Measurements from ENCODE around the gene CLNK.

CLNK gene

GRCh38 chr4:10607206-10607605 lies 77.4 kb downstream of the CLNK start:
- Histone ChIP-seq H3K36me3 (ENCODE audit: control insufficient read depth in 1 of 2, insufficient read depth in 2 of 2, low read length in 2 of 2) (no peaks in the 10 kb centered on the region), H3K27ac (ENCODE audit: low read length) (no peak overlapping the region), H3K9me3 (ENCODE audit: control insufficient read depth in 1 of 2, low read length in 2 of 2) (no peaks in the 10 kb centered on the region), H3K4me1 (ENCODE audit: control insufficient read depth in 1 of 2, insufficient read depth in 2 of 2, low read length in 2 of 2) (no peaks in the 10 kb centered on the region), H3K4me3 (ENCODE audit: low read depth in 1 of 2, low read length in 2 of 2) (no peak overlapping the region), H3K27me3 (ENCODE audit: low read depth, low read length) (no peaks in the 10 kb centered on the region)

DNA sequence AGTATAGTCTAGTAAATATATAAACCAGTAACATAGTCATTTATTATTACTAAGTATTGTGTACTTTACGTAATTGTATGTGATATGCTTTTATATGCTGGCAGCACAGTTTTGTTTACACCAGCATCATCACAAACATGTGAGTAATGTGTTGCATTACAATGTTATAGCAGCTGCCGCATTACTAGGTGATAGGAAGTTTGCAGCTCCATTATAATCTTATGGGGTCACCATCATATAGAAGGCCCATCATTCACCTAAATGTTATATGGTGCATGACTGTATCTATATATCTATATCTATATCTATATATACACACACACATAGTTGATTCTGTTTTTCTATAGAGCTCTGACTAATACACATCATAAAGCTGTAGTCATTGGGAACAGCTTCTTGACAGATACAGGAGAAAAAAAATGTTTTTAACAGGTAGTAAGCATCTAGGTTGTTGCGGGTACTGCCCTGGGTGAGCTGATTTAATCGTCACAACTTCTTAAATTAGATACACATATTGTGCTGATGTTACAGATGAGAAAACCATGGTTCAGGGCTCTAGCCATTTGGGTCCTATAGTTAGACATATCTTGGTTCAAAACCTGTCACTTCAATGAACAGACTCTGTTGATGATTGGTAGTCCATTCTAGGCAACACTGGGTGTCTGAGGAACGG lies 77.9 kb downstream of the CLNK start:
- H3K4me3 ChIP-seq (ENCODE audit: low read depth in 1 of 2, low read length in 2 of 2), result no peak overlapping the region
- no peaks in the 10 kb centered on the region for H3K9me3 ChIP-seq (ENCODE audit: control insufficient read depth in 1 of 2, low read length in 2 of 2)
- H3K36me3 ChIP-seq (ENCODE audit: control insufficient read depth in 1 of 2, insufficient read depth in 2 of 2, low read length in 2 of 2), result no peaks in the 10 kb centered on the region
- H3K27me3 ChIP-seq (ENCODE audit: low read depth, low read length), result no peaks in the 10 kb centered on the region
- H3K27ac ChIP-seq (ENCODE audit: low read length), result no peak overlapping the region
- H3K4me1 ChIP-seq (ENCODE audit: control insufficient read depth in 1 of 2, insufficient read depth in 2 of 2, low read length in 2 of 2), result no peaks in the 10 kb centered on the region

DNA sequence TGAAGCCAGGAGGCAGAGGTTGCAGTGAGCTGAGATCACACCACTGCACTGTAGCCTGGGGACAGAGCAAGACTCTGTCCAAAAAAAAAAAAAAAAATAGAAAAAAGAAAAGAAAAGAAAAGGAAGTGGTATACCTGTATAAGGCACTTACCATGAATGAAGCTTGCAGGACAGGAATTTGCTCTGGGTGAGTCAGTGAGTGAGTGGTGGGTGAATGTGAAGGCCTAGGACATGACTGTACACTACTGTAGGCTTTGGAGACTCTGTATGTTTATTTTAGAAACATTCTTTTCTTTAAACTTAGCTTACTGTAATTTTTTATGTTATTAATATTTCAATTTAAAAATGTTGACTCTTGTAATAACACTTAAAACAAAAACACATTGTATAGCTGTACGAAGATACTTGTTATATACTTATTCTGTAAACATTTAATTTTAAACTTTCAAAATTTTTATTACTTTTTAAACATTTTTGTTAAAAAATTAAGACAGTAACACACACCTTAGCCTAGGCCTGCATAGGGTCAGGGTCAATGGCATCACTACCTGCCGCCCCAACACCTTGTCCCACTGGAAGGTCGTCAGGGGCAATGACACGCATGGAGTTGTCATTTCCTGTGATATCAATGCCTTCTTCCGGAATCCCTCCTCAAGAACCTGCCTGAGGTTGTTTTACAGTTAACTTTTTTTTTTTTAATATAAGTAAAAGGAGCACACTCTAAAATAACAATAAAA lies 78.7 kb downstream of the CLNK start:
- Histone ChIP-seq H3K27me3 (ENCODE audit: low read depth, low read length) (no peaks in the 10 kb centered on the region), H3K4me1 (ENCODE audit: control insufficient read depth in 1 of 2, insufficient read depth in 2 of 2, low read length in 2 of 2) (no peaks in the 10 kb centered on the region), H3K9me3 (ENCODE audit: control insufficient read depth in 1 of 2, low read length in 2 of 2) (no peaks in the 10 kb centered on the region), H3K4me3 (ENCODE audit: low read depth in 1 of 2, low read length in 2 of 2) (no peak overlapping the region), H3K36me3 (ENCODE audit: control insufficient read depth in 1 of 2, insufficient read depth in 2 of 2, low read length in 2 of 2) (no peaks in the 10 kb centered on the region), H3K27ac (ENCODE audit: low read length) (no peak overlapping the region)

- Histone ChIP-seq H3K27ac (ENCODE audit: low read length) (no peak overlapping the region), H3K4me1 (ENCODE audit: control insufficient read depth in 1 of 2, insufficient read depth in 2 of 2, low read length in 2 of 2) (no peaks in the 10 kb centered on the region), H3K36me3 (ENCODE audit: control insufficient read depth in 1 of 2, insufficient read depth in 2 of 2, low read length in 2 of 2) (no peaks in the 10 kb centered on the region), H3K4me3 (ENCODE audit: low read depth in 1 of 2, low read length in 2 of 2) (no peak overlapping the region), H3K9me3 (ENCODE audit: control insufficient read depth in 1 of 2, low read length in 2 of 2) (no peaks in the 10 kb centered on the region), H3K27me3 (ENCODE audit: low read depth, low read length) (no peaks in the 10 kb centered on the region)
Measured at GRCh38 chr4:10605031-10605430, 79.5 kb downstream of the CLNK start.

DNA sequence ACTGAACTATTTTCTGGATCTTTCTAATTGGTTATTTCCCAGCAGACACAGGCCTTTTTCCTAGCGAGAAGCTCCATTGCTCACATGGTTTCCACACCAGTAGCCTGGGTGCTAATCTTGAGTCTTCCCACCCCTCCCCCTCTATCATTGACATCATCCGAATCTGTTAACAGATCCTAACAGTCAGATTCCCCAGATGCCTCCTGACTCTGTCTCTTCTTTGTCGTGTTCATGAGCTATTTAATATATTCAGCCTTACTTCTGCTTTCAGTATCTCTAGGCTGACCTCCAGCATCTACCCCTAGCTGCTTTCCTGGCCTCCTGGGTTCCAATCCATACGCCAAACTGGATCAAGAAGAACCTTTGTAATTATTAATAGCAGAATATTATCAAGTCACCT lies 85.0 kb downstream of the CLNK start:
- Histone ChIP-seq H3K36me3 (ENCODE audit: control insufficient read depth in 1 of 2, insufficient read depth in 2 of 2, low read length in 2 of 2) (no peaks in the 10 kb centered on the region), H3K4me1 (ENCODE audit: control insufficient read depth in 1 of 2, insufficient read depth in 2 of 2, low read length in 2 of 2) (no peaks in the 10 kb centered on the region), H3K27ac (ENCODE audit: low read length) (no peak overlapping the region), H3K4me3 (ENCODE audit: low read depth in 1 of 2, low read length in 2 of 2) (no peak overlapping the region), H3K9me3 (ENCODE audit: control insufficient read depth in 1 of 2, low read length in 2 of 2) (no peaks in the 10 kb centered on the region), H3K27me3 (ENCODE audit: low read depth, low read length) (no peaks in the 10 kb centered on the region)

- Histone ChIP-seq H3K4me3 (ENCODE audit: low read depth in 1 of 2, low read length in 2 of 2) (no peak overlapping the region), H3K27me3 (ENCODE audit: low read depth, low read length) (no peaks in the 10 kb centered on the region), H3K4me1 (ENCODE audit: control insufficient read depth in 1 of 2, insufficient read depth in 2 of 2, low read length in 2 of 2) (no peaks in the 10 kb centered on the region), H3K36me3 (ENCODE audit: control insufficient read depth in 1 of 2, insufficient read depth in 2 of 2, low read length in 2 of 2) (no peaks in the 10 kb centered on the region), H3K27ac (ENCODE audit: low read length) (no peak overlapping the region), H3K9me3 (ENCODE audit: control insufficient read depth in 1 of 2, low read length in 2 of 2) (no peaks in the 10 kb centered on the region)
Measured at GRCh38 chr4:10598829-10599228, 85.7 kb downstream of the CLNK start.

DNA sequence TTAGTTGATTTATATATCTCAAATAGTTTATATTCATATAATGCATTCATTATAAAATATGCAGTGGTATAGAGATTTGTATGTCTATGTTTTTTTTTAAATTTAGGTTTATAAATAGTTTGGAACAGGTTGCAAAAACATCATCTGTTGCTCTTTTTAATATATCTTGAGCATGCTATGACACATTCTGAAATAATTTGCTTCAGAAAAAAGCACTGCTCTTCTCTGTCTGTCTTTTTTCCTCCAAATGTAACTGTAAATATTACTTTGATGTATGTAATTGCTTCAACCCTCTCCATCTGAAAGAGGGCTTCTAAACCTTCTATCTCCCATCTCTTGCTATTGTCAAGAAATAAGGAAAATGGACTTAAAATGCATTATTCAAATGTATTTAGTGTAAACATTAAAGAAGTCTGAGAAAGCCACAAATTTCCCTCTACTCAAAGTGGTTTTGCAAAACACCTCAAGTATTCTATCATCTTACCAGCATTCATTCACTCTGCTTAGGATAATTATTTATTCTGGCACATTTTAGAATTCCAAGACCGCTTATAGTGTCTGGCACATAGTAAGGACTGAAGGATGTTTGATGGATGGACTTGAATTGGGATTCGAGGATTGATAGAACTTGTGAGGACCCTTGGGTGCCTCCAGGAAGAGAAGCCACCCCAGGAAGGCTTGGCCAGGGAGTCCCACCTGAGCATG lies 87.8 kb downstream of the CLNK start:
- no peaks in the 10 kb centered on the region for H3K36me3 ChIP-seq (ENCODE audit: control insufficient read depth in 1 of 2, insufficient read depth in 2 of 2, low read length in 2 of 2)
- H3K27me3 ChIP-seq (ENCODE audit: low read depth, low read length), result no peaks in the 10 kb centered on the region
- H3K4me3 ChIP-seq (ENCODE audit: low read depth in 1 of 2, low read length in 2 of 2), result no peak overlapping the region
- no peak overlapping the region for H3K27ac ChIP-seq (ENCODE audit: low read length)
- H3K9me3 ChIP-seq (ENCODE audit: control insufficient read depth in 1 of 2, low read length in 2 of 2), result no peaks in the 10 kb centered on the region
- H3K4me1 ChIP-seq (ENCODE audit: control insufficient read depth in 1 of 2, insufficient read depth in 2 of 2, low read length in 2 of 2), result no peaks in the 10 kb centered on the region

DNA sequence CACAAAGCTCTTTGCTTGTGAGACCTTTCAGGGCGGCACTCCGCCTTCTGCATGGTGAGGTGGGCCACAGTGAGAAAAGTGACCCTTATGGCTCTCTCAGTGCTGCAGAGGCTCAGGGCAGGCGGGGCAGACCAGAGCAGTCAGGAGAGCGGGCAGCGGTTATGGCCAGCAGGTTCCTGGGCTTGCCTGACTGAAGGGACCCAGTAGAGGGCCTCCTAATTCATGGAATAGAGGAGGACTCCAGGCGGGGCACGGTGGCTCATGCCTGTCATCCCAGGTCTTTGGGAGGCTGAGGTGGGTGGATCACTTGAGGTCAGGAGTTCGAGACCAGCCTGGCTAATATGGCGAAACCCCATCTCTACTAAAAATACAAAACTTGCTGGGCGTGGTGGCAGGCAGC lies 91.4 kb downstream of the CLNK start:
- Histone ChIP-seq H3K27ac (ENCODE audit: low read length) (no peak overlapping the region), H3K36me3 (ENCODE audit: control insufficient read depth in 1 of 2, insufficient read depth in 2 of 2, low read length in 2 of 2) (no peaks in the 10 kb centered on the region), H3K4me3 (ENCODE audit: low read depth in 1 of 2, low read length in 2 of 2) (no peak overlapping the region), H3K4me1 (ENCODE audit: control insufficient read depth in 1 of 2, insufficient read depth in 2 of 2, low read length in 2 of 2) (no peaks in the 10 kb centered on the region), H3K9me3 (ENCODE audit: control insufficient read depth in 1 of 2, low read length in 2 of 2) (no peaks in the 10 kb centered on the region), H3K27me3 (ENCODE audit: low read depth, low read length) (no peaks in the 10 kb centered on the region)

DNA sequence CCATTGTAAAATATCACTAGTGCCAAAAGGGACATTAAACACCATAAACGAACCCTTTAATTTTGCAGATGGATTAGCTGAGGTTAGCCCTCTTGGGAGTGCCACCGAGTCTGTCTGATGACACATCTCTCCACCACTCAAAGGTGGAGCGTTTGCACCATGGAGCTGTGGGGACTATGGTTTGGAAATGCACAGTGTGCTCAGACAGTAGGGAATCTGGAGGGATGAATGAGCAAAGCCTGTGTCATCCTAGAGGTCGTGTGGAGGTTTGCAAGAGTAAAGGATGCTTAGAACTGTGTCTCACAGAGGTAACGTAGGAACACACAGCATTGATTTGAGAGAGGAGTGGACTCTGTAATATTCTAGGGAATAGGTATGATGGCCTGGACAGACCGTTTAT lies 93.7 kb downstream of the CLNK start:
- no peaks in the 10 kb centered on the region for H3K4me1 ChIP-seq (ENCODE audit: control insufficient read depth in 1 of 2, insufficient read depth in 2 of 2, low read length in 2 of 2)
- H3K9me3 ChIP-seq (ENCODE audit: control insufficient read depth in 1 of 2, low read length in 2 of 2), result no peaks in the 10 kb centered on the region
- no peak overlapping the region for H3K4me3 ChIP-seq (ENCODE audit: low read depth in 1 of 2, low read length in 2 of 2)
- H3K36me3 ChIP-seq (ENCODE audit: control insufficient read depth in 1 of 2, insufficient read depth in 2 of 2, low read length in 2 of 2), result no peaks in the 10 kb centered on the region
- no peak overlapping the region for H3K27ac ChIP-seq (ENCODE audit: low read length)
- H3K27me3 ChIP-seq (ENCODE audit: low read depth, low read length), result no peaks in the 10 kb centered on the region

- Histone ChIP-seq H3K27ac (ENCODE audit: low read length) (no peak overlapping the region), H3K36me3 (ENCODE audit: control insufficient read depth in 1 of 2, insufficient read depth in 2 of 2, low read length in 2 of 2) (no peaks in the 10 kb centered on the region), H3K9me3 (ENCODE audit: control insufficient read depth in 1 of 2, low read length in 2 of 2) (no peaks in the 10 kb centered on the region), H3K4me1 (ENCODE audit: control insufficient read depth in 1 of 2, insufficient read depth in 2 of 2, low read length in 2 of 2) (no peaks in the 10 kb centered on the region), H3K4me3 (ENCODE audit: low read depth in 1 of 2, low read length in 2 of 2) (no peak overlapping the region), H3K27me3 (ENCODE audit: low read depth, low read length) (no peaks in the 10 kb centered on the region)
Measured at GRCh38 chr4:10589799-10590198, 94.8 kb downstream of the CLNK start.

GRCh38 chr4:10589321-10589720 lies 95.2 kb downstream of the CLNK start:
- H3K4me1 ChIP-seq (ENCODE audit: control insufficient read depth in 1 of 2, insufficient read depth in 2 of 2, low read length in 2 of 2), result no peaks in the 10 kb centered on the region
- H3K9me3 ChIP-seq (ENCODE audit: control insufficient read depth in 1 of 2, low read length in 2 of 2), result no peaks in the 10 kb centered on the region
- H3K4me3 ChIP-seq (ENCODE audit: low read depth in 1 of 2, low read length in 2 of 2), result no peak overlapping the region
- H3K27me3 ChIP-seq (ENCODE audit: low read depth, low read length), result no peaks in the 10 kb centered on the region
- no peaks in the 10 kb centered on the region for H3K36me3 ChIP-seq (ENCODE audit: control insufficient read depth in 1 of 2, insufficient read depth in 2 of 2, low read length in 2 of 2)
- no peak overlapping the region for H3K27ac ChIP-seq (ENCODE audit: low read length)

Measured in muscle layer of duodenum (tissue), 2 donors.